ENCODE data around the gene COG8. TPM values are rescaled to one million over a fixed set of nuclear protein-coding genes. Genes with fewer than 3 reads are reported as not detected.

COG8 gene
- total and polyA plus RNA-seq, 9 of the 15 experiments (the other 6 are each of a cell fraction or from before 2014, with no cell fraction given) = 3.7 to 42.6 (median 30.1) TPM

- peak in 1 of 2 experiments; percentile 84; a peak in 2 of 4 replicates for TF ChIP-seq RCOR1 (IDR thresholded peaks at IDR 0.05; ENCODE audit: borderline replicate concordance in 1 of 2, low read depth in 2 of 2, low read length in 2 of 2)
- TF ChIP-seq, protein P1, sequence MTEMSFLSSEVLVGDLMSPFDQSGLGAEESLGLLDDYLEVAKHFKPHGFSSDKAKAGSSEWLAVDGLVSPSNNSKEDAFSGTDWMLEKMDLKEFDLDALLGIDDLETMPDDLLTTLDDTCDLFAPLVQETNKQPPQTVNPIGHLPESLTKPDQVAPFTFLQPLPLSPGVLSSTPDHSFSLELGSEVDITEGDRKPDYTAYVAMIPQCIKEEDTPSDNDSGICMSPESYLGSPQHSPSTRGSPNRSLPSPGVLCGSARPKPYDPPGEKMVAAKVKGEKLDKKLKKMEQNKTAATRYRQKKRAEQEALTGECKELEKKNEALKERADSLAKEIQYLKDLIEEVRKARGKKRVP (CRISPR knock-in tag; IDR thresholded peaks at IDR 0.05) = no peak
- TF ChIP-seq C11orf30 (IDR thresholded peaks at IDR 0.05; ENCODE audit: low read depth) = peak; percentile 84
- no peak for TF ChIP-seq ZSCAN29 (IDR thresholded peaks at IDR 0.05)
Measured at GRCh38 chr16:69346683-69347082, 7.3 kb upstream of the COG8 start (continued).

DNA sequence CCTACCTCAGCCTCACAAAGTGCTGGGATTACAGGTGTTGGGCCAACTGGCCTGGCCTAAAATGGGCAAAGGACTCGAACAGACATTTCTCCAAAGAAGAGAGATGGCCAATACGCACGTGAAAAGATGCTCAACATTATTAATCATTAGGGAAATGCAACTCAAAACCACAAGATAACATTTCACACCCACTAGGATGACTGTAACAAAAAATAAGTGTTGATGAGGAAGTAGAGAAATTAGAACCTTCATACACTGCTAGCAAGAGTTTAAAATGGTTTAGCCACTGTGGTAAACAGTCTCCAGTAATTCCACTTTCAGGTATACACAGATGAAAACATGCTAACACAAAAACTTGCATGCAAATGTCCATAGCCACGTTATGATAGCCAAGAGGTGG, 6.6 kb upstream of the COG8 start:
- H4K20me1 ChIP-seq (replicated peaks; ENCODE audit: control insufficient read depth, insufficient read depth, low read length) = peaks cover 4% of the 10 kb centered on the region; the same call in 1 of the 2 replicates
- no peak overlapping the region for H3K27ac ChIP-seq (ENCODE audit: extremely low read depth, low read depth, low read length)
- DNase-seq (ENCODE audit: extremely low read depth in 1 of 4, low spot score in 3 of 4) (no peak), FAIRE-seq (no peak), ATAC-seq (no peak)
- no peak overlapping the region for H3K9ac ChIP-seq (ENCODE audit: insufficient read depth in 1 of 2, low read depth in 2 of 2, low read length in 2 of 2)
- WGBS (ENCODE audit: insufficient coverage, low coverage, missing lambda C conversion rate) = 69% methylated on average over 4 of the region's 4 CpGs
- ChIA-PET CTCF (ENCODE audit: low intra/inter-chr PET ratio) (no interaction called here), POLR2A (interaction anchor here (1.4 kb wide), 1 partner anchor 16 kb away, joined by 3 read pairs; the partner anchor contains the start of gene PDF)
- H3K4me1 ChIP-seq (replicated peaks in 1 of 2; ENCODE audit: control insufficient read depth in 2 of 2, insufficient read depth in 2 of 2, low read length in 2 of 2) = peaks cover 0 to 4% of the 10 kb centered on the region in 2 experiments; a peak in 2 of 5 replicates
- no peak overlapping the region for H3K4me2 ChIP-seq (ENCODE audit: insufficient read depth, low read length)
- no peaks in the 10 kb centered on the region for H3K9me3 ChIP-seq (replicated peaks; ENCODE audit: control insufficient read depth, insufficient read depth, low read depth, low read length)
- BruUV-seq (replicated peaks) = no TSS peak
- in situ Hi-C loops (cut with MboI) = no loop called here
- peaks cover 42% of the 10 kb centered on the region for H3K36me3 ChIP-seq (ENCODE audit: control insufficient read depth, insufficient read depth, low read length)
- H3K9me1 ChIP-seq (ENCODE audit: control insufficient read depth, insufficient read depth, low read length) = no peaks in the 10 kb centered on the region
- H3K79me2 ChIP-seq (ENCODE audit: control insufficient read depth, insufficient read depth, low read length) = peaks cover 15% of the 10 kb centered on the region
- H2AFZ ChIP-seq (ENCODE audit: low read depth, low read length) = no peak overlapping the region
- H3K4me3 ChIP-seq = no peak overlapping the region
- no peak for TF ChIP-seq FUS (optimal IDR thresholded peaks at IDR 0.05; ENCODE audit: low read depth, low read length)
- TF ChIP-seq POLR2A (conservative IDR thresholded peaks at IDR 0.05) = 0 out of 2 replicates have a peak, but pooled peaks have one; percentile 12
- no peak for TF ChIP-seq KLF1 (tag; IDR thresholded peaks at IDR 0.05)
- no peak for TF ChIP-seq FIP1L1 (IDR thresholded peaks at IDR 0.05; ENCODE audit: low read depth, low read length, poor library complexity, severe bottlenecking)
- no peaks in the 10 kb centered on the region for H3K27me3 ChIP-seq (ENCODE audit: control insufficient read depth in 2 of 2, insufficient read depth in 2 of 2, low read length in 2 of 2)
- intact Hi-C loops (cut with micrococcal nuclease) = no loop called here

All from K562 (cell line).